Endothelial cell of umbilical vein (primary cell): Measurements from ENCODE around the gene MYO7B. TPM values are rescaled to one million over a fixed set of nuclear protein-coding genes. Genes with fewer than 3 reads are reported as not detected.

Source experiments
- BruUV-seq: library from RNA; stranded (reverse); fragments of 400-500 nt; replicated peaks from 2 replicates; lab custom pipeline; 2021; lab: Mats Ljungman, UMichigan
- CTCF ChIA-PET: fragments of 300-600, 350-600 bp; sonication (Branson Sonifier 250); formaldehyde crosslinking; loops from one replicate; lab custom pipeline; 2021; ENCODE audit warnings: antibody characterized with exemption, inconsistent platforms; lab: Charles Lee
- POLR2A ChIA-PET: fragments of 300-600, 350-600 bp; sonication (Branson Sonifier 250); formaldehyde crosslinking; loops from one replicate; lab custom pipeline; 2021; ENCODE audit warnings: antibody characterized with exemption, inconsistent platforms; lab: Charles Lee
- DNase-seq: peaks from one replicate; pipeline ENCODE4 v3.0.0-alpha.2; 2011; ENCODE audit warnings: low read depth, low spot score
- FAIRE-seq: peaks from 2 replicates; lab custom pipeline; 2011; peaks lifted over from hg19 to GRCh38; lab: Jason Lieb, UNC
- H2AFZ ChIP-seq: 2 replicates; pipeline ENCODE4 v1.6.0; 2012; ENCODE audit warnings: low read depth, low read length, control low read depth, inconsistent platforms
- H3K27ac ChIP-seq: 2 replicates; pipeline ENCODE4 v1.5.1; 2011; ENCODE audit warnings: low read depth, mild to moderate bottlenecking, control low read depth, low read length, moderate library complexity; ENCODE audit not compliant: insufficient read depth
- H3K27me3 ChIP-seq, 2 experiments: 2 replicates each; pipeline versions ENCODE4 v1.6.0 to v1.6.1; 2011; ENCODE audit warnings: low read length in 2 of 2, mixed read lengths in 1 of 2; ENCODE audit not compliant: control insufficient read depth in 2 of 2, insufficient read depth in 2 of 2
- H3K36me3 ChIP-seq, 2 experiments: 2 replicates in 1 of 2; 3 replicates in 1 of 2; pipeline ENCODE4 v1.5.1; 2011; ENCODE audit warnings: low read length in 2 of 2, mild to moderate bottlenecking in 1 of 2, moderate library complexity in 1 of 2; ENCODE audit not compliant: control insufficient read depth in 2 of 2, insufficient read depth in 2 of 2; ENCODE audit errors: extremely low read depth in 1 of 2
- H3K4me1 ChIP-seq: 3 replicates; pipeline ENCODE4 v1.5.1; 2011; ENCODE audit warnings: mild to moderate bottlenecking, low read length; ENCODE audit not compliant: control insufficient read depth, insufficient read depth; ENCODE audit errors: extremely low read depth
- H3K4me2 ChIP-seq: 2 replicates; pipeline ENCODE4 v1.6.1; 2011; ENCODE audit warnings: low read length, control low read depth, mixed read lengths; ENCODE audit not compliant: insufficient read depth
- H3K4me3 ChIP-seq, 3 experiments: fragments of 200-600 bp in 1 of 3; sonication (generic), shearing (Covaris generic) in 1 of 3; replicated peaks in 1 of 3; 2 replicates each; pipeline ENCODE4 v1.5.1; 2011 to 2016; ENCODE audit warnings: control low read depth in 3 of 3, low read length in 3 of 3, mild to moderate bottlenecking in 2 of 3, inconsistent platforms in 1 of 3, low read depth in 1 of 3, moderate library complexity in 1 of 3; ENCODE audit not compliant: insufficient read depth in 1 of 3
- H3K79me2 ChIP-seq: 2 replicates; pipeline ENCODE4 v1.6.0; 2012; ENCODE audit warnings: low read length, inconsistent platforms; ENCODE audit not compliant: control insufficient read depth, insufficient read depth
- H3K9ac ChIP-seq: replicated peaks from 2 replicates; pipeline ENCODE3; 2011; ENCODE audit warnings: low read length, control low read depth; ENCODE audit not compliant: insufficient read depth; ENCODE audit errors: extremely low read depth
- H3K9me1 ChIP-seq: replicated peaks from 3 replicates; pipeline ENCODE4 v1.6.0; 2011; ENCODE audit warnings: mild to moderate bottlenecking, low read length; ENCODE audit not compliant: control insufficient read depth, insufficient read depth; ENCODE audit errors: extremely low read depth
- H3K9me3 ChIP-seq: replicated peaks from 2 replicates; pipeline ENCODE4 v1.5.1; 2012; ENCODE audit warnings: low read length, inconsistent platforms; ENCODE audit not compliant: control insufficient read depth, insufficient read depth
- H4K20me1 ChIP-seq: replicated peaks from 2 replicates; pipeline ENCODE3; 2011; ENCODE audit warnings: mild to moderate bottlenecking, low read length; ENCODE audit not compliant: control insufficient read depth, insufficient read depth; ENCODE audit errors: extremely low read depth
- CTCF ChIP-seq, 2 donors: IDR thresholded peaks; 1 replicate in 1 of 2; 2 replicates in 1 of 2; pipeline ENCODE4 v1.5.1; 2011; ENCODE audit warnings: low read length in 2 of 2, mild to moderate bottlenecking in 2 of 2, moderate library complexity in 2 of 2, control low read depth in 1 of 2, inconsistent platforms in 1 of 2, low read depth in 1 of 2; ENCODE audit not compliant: insufficient read depth in 1 of 2; ENCODE audit errors: extremely low read depth in 1 of 2
- EZH2 ChIP-seq: IDR thresholded peaks from 2 replicates; pipeline ENCODE4 v1.6.1; 2012; ENCODE audit warnings: borderline replicate concordance, low read depth, mild to moderate bottlenecking, moderate library complexity, low read length, inconsistent platforms; ENCODE audit not compliant: severe bottlenecking
- FOS ChIP-seq: IDR thresholded peaks from 2 replicates; pipeline ENCODE4 v1.6.1; 2011; ENCODE audit warnings: mild to moderate bottlenecking, low read length, moderate library complexity, borderline replicate concordance; ENCODE audit not compliant: insufficient read depth
- GATA2 ChIP-seq: IDR thresholded peaks from 2 replicates; pipeline ENCODE4 v1.7.0; 2011; ENCODE audit warnings: low read depth, mild to moderate bottlenecking, moderate library complexity, mixed read lengths, low read length; ENCODE audit not compliant: insufficient read length, insufficient read depth
- JUN ChIP-seq: IDR thresholded peaks from 2 replicates; pipeline ENCODE4 v1.6.1; 2011; ENCODE audit warnings: borderline replicate concordance, low read depth; ENCODE audit not compliant: insufficient read length, insufficient read depth
- MAX ChIP-seq: IDR thresholded peaks from 2 replicates; pipeline ENCODE4 v1.6.1; 2011; ENCODE audit not compliant: insufficient read depth, insufficient read length
- MYC ChIP-seq: IDR thresholded peaks from one replicate; pipeline ENCODE4 v1.6.1; 2011; ENCODE audit warnings: mild to moderate bottlenecking, low read depth, low read length
- POLR2A ChIP-seq: IDR thresholded peaks from 2 replicates; pipeline ENCODE4 v1.6.1; 2012; ENCODE audit warnings: low read depth, mild to moderate bottlenecking, control low read depth, low read length
- POLR2AphosphoS5 ChIP-seq: IDR thresholded peaks from 2 replicates; pipeline ENCODE4 v1.6.1; 2012; ENCODE audit warnings: low read depth, mild to moderate bottlenecking, control low read depth, low read length, moderate library complexity; ENCODE audit not compliant: insufficient read depth
- dilution Hi-C: fragments of 300-500 bp; cut with MboI; formaldehyde crosslinking; loops from one replicate; pipeline ENCODE4 v1.15.0; 2019; ENCODE audit warnings: low sequenced_read_pairs; ENCODE audit not compliant: extremely low pct_ligation_motif_present
- intact Hi-C: fragments of 100-400 bp; cut with micrococcal nuclease; formaldehyde crosslinking; loops from one replicate; pipeline ENCODE4 v1.10.0; 2022
- polyA plus RNA-seq, 4 experiments: library from polyadenylated mRNA; depleted of rRNA in 3 of 4; stranded (reverse) in 3 of 4; unstranded in 1 of 4; fragments of >200 nt; gene quantifications; 2 replicates each; pipeline versions ENCODE4 v1.2.1 to v1.2.3, GENCODE V29; 2011 to 2012; ENCODE audit warnings: missing spikeins in 1 of 4
- total RNA-seq: library from RNA; stranded (reverse); gene quantifications from 2 replicates; pipeline ENCODE4 v1.2.3, GENCODE V29; 2021

Gene MYO7B
- total and polyA plus RNA-seq, 2 donors (not counting 3 experiments of a cell fraction or from before 2014, with no cell fraction given), result 0.17 TPM; not detected in 1

GRCh38 chr2:127577503-127577902 lies 42.0 kb downstream of the MYO7B start:
- ChIA-PET POLR2A (no interaction called here), CTCF (interaction anchor here (7.0 kb wide), 1 partner anchor 14 kb away, joined by 61 read pairs; no protein-coding TSS in a partner anchor)
- no peaks in the 10 kb centered on the region for H3K4me1 ChIP-seq
- H3K9me1 ChIP-seq, result no peaks in the 10 kb centered on the region
- dilution Hi-C loops (no loop called here), intact Hi-C loops (no loop called here)
- H3K27me3 ChIP-seq, result peaks cover 2 to 3% of the 10 kb centered on the region in 2 experiments
- no peak overlapping the region for H3K4me2 ChIP-seq
- no peak overlapping the region for H3K9ac ChIP-seq
- H3K4me3 ChIP-seq, result no peak overlapping the region
- H3K36me3 ChIP-seq, result no peaks in the 10 kb centered on the region
- TF ChIP-seq POLR2AphosphoS5 (no peak), MAX (no peak), JUN (no peak), MYC (no peak), CTCF (IDR thresholded peaks at IDR 0.05; ENCODE audit: extremely low read depth in 1 of 2, insufficient read depth in 1 of 2, low read depth in 1 of 2, low read length in 2 of 2) (no peak), EZH2 (no peak), FOS (no peak), GATA2 (no peak), POLR2A (no peak)
- H3K27ac ChIP-seq, result no peak overlapping the region
- no peaks in the 10 kb centered on the region for H3K79me2 ChIP-seq
- H3K9me3 ChIP-seq, result no peaks in the 10 kb centered on the region
- FAIRE-seq (no peak), DNase-seq (no peak)
- no peaks in the 10 kb centered on the region for H4K20me1 ChIP-seq
- BruUV-seq, result no TSS peak
- no peak overlapping the region for H2AFZ ChIP-seq
